ENCODE data around the gene TIGD3. TPM values are rescaled to one million over a fixed set of nuclear protein-coding genes. Genes with fewer than 3 reads are reported as not detected.
A peak's percentile ranks its signal among the peaks of the same experiment; 100 is the strongest.
"Not testable (repeated sequence)": the region's sequence is repeated elsewhere in the genome, so short reads cannot be mapped to it uniquely, and the experiment has no call there.

Gene TIGD3
- polyA plus RNA-seq, 12 donors: 0.11 to 0.30 (median 0.24) TPM; not detected in 3

DNA sequence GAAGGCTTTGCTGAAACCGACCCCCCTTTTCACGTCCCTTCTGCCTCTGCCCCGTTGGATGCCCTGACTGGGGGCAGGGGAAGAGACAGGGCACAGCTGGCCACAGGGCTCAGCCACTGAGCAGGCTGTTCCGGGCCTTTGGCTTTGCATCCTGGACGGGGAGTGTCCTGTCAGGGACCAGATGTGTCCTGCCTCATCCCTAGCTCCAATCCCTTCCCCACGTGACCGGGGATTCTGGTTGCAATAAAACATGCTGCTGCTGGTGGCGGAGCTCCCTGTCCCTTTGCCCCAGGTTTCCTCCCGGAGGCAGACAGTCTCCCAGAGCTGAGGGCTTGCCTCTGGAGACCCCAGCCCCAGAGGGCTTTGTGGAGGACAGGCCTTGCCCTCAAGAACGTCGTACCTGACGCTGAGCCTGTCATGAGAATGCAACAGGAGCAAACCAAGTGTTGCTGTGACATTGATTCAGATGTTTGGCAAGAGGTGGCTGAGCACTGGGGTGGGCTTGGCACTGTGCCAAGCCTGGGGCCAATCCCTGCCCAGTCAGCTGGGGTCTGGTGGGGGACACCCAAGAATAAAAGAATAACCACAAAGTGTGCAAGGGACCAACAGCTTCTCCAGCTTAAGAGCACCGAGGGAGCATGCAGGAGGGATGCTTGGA is 32.6 kb upstream of the TIGD3 start:
- DNase-seq: no peak

- no peak for DNase-seq
Measured at GRCh38 chr11:65323813-65324212, 30.7 kb upstream of the TIGD3 start.

GRCh38 chr11:65325435-65325834 is 29.1 kb upstream of the TIGD3 start:
- DNase-seq: no peak

DNA sequence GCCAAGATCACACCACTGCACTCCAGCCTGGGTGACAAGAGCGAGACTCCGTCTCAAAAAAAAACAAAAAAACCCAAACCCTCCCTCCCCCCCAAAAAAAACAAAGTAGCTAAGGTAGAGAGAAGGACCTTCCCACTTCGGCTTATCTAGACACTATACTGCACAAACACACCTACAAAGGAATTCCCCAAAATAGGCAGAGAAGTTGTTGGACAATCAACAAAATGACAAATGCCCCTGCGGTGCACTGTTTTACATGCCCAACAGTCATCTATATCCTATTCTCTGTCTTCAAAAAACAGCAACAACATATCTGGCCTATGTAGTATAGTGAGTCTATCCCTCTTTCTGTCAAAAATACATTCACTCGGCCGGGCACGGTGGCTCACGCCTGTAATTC is 27.5 kb upstream of the TIGD3 start:
- DNase-seq: no peak

DNA sequence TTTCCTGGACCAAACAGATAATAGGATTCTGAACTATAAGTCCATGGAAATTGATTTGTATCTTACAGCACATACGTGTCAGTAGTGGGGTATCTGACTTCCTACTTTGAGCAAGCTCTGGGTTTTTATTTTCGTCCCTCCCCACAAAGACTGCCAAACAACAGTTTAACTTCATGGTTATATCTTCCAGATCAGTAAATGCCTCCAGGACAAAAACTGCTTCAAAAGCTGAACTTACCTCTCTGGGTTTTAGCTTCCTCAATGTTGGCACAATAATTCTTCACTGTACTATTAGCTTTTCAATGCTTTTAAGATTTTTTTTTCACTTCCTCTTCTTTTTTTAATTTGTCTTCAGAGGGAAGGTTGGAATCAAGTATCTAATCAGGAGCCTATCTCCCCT is 25.1 kb upstream of the TIGD3 start:
- no peak for DNase-seq

GRCh38 chr11:65329944-65330403 is 24.6 kb upstream of the TIGD3 start:
- peak; percentile 93 for DNase-seq

DNA sequence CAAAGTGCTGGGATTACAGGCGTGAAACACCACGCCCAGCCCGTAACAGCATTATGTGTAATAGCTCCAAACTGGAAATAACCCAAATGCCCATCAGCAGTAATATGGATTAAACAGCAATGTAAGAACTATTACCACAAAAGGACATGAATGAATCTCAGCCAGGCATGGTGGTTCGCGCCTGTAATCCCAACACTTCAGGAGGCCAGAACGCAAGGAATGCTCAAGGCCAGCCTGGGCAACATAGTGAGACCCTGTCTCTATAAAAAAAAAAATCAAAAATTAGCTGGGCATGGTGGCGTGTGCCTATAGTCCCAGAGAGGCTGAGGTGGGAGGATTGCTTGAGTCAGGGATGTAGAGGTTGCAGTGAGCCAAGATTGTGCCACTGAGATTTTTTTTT is 24.0 kb upstream of the TIGD3 start:
- no peak for DNase-seq

- DNase-seq: not testable (repeated sequence)
Measured at GRCh38 chr11:65332591-65332990, 22.0 kb upstream of the TIGD3 start.

DNA sequence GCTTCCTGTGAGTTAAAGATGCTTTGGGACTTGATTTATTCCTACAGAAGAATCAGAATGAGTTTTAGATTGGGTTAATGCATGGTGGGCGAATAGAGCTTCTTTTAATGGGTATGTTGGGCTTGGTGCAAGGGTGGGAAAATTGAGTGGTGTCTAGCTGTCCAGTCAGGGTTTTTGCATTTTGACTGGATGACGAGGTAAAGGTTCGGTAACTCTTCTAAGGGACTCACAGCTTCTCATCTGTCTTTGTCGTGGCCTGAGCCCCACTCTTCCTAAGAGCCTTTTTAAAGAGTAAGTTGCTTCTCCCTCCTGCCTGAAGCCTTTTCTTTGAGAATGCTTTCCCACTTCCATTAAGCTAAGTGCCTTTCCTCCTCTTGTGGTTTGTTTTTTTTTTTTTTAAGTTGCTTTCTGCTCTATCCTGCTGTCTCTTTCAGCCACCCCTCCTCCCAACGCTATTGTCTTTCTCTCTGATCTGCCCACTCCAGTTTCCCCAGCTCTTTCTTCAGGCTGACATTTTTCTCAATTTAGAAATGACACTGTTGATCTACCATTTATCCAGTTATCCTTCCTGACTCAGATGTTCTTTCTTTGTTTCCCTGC is 19.8 kb upstream of the TIGD3 start:
- no peak for DNase-seq

GRCh38 chr11:65338676-65339075 is 15.9 kb upstream of the TIGD3 start:
- DNase-seq: no peak

- DNase-seq: no peak
Measured at GRCh38 chr11:65340226-65340625, 14.3 kb upstream of the TIGD3 start.

- no peak for DNase-seq
Measured at GRCh38 chr11:65341856-65342255, 12.7 kb upstream of the TIGD3 start.

GRCh38 chr11:65351511-65351910 is 3.0 kb upstream of the TIGD3 start:
- no peak for DNase-seq

DNA sequence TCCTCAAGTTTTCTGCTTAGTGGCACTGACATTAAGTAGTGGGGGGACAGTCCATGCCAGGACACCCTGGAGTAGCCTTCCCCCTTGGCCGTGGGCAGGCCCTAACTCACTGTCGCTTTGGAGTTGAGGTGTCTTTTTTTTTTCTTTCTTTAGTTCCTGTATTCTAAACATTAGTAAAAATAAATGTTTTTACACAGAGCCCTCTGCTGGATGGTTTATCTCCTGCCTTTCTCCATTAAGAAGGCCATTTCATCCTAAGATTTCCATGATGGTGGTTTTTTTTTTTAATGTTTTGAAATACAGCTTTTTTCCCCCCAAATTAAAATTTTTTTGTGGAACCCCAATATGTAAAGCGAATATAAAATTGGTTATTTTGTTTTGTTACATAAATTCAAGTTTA is 1.8 kb upstream of the TIGD3 start:
- DNase-seq: no peak

GRCh38 chr11:65353376-65353775 is 1.2 kb upstream of the TIGD3 start:
- no peak for DNase-seq

GRCh38 chr11:65353900-65354264 is 669 bp upstream of the TIGD3 start:
- DNase-seq: no peak

DNA sequence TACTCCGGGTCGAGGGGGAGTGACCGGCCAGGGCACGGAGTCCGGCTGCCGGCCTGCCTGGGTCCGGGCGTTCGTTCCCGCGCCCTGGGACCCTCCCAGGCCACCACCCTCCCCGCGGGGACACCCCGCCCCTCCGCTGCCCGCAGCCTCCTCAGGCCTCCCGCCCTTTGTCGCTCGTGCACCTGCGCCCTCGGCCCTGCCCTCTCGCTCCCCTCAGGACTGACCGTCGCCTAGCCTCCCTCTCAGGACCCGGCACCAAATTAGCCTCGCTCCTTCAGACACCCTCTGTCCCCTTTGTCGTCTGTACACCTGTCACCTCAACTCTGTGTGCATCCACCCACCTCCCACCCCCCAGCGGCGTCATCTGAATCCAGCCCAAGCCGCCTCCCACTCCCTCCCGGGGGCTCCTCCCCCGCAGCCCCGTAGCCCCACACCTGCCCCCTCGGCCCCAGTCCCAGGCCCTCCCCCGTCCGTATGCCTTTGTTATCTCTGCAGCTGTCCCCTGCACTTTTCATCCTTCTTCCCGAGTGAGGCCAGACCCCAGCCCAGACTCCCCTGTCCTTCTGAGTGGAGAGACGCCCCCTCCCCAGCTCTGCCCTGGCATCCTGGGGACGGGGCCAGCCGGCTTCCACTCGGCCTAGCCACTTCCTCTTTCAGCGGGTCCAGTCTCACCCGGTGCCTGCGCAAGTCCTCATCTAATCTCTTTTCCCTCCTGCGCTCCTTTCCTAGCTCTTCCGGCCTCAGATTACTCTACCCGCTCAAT is 643 bp downstream of the TIGD3 start:
- DNase-seq: no peak

DNA sequence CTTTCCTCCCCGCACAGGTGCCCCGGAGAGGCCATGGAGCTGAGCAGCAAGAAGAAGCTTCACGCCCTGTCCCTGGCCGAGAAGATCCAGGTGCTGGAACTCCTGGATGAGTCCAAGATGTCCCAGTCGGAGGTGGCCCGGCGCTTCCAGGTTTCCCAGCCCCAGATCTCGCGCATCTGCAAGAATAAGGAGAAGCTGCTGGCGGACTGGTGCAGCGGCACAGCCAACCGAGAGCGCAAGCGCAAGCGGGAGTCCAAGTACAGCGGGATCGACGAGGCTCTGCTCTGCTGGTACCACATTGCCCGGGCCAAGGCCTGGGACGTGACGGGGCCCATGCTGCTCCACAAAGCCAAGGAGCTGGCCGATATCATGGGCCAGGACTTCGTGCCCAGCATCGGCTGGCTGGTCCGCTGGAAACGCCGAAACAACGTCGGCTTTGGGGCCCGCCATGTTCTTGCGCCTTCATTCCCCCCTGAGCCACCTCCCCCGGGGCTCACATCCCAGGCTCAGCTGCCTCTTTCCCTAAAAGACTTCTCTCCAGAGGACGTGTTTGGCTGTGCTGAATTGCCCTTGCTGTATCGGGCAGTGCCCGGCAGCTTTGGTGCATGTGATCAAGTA is 1.3 kb downstream of the TIGD3 start:
- peak; percentile 34 for DNase-seq

DNA sequence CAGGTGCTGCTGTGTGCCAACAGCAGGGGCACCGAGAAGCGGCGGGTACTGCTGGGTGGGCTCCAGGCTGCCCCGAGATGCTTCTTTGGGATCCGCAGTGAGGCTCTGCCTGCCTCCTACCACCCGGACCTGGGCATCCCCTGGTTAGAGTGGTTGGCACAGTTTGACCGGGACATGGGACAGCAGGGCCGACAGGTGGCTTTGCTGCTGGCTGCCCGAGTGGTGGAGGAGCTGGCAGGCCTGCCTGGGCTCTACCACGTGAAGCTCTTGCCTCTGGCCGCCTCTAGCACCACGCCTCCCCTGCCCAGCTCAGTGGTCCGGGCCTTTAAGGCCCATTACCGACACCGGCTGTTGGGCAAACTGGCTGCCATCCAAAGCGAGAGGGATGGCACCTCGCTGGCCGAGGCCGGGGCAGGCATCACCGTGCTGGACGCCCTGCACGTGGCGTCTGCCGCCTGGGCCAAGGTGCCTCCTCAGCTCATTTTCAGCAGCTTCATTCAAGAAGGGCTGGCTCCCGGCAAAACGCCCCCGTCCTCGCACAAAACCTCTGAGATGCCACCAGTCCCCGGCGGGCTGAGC is 1.9 kb downstream of the TIGD3 start:
- DNase-seq: no peak

DNA sequence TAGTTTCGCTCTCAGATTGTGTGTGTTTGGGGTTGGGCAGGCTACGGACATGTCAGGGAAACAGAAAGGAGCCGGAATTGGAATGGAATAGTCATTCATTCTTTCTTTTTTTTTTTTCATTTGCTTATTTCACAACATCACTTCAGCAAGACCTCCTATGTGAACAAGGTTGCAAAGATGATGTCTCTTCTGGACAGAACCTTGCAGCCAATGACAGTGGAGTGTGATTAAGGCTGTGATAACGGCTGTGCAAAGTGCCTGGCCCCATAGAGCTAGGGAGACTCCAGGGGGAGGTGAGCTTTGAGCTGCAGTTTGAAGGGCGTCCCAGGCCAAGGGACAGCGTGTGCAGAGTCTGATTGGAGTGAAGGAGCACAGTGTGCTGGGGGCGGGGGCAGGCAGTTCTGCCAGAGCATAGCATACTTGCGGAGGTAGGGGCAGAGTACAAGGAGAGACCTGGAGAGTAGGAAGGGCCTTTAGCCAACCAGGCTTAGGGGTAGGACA is 3.4 kb downstream of the TIGD3 start:
- no peak for DNase-seq

GRCh38 chr11:65362320-65362931 is 7.9 kb downstream of the TIGD3 start:
- no peak for DNase-seq

- DNase-seq: no peak
Measured at GRCh38 chr11:65362966-65363365, 8.4 kb downstream of the TIGD3 start.

Data from muscle of arm (tissue), 12 donors.